Left ventricle myocardium inferior (tissue), 1 donor: ENCODE results near the gene SLC35F1. TPM values are rescaled to one million over a fixed set of nuclear protein-coding genes. Genes with fewer than 3 reads are reported as not detected.

Source experiments
- DNase-seq: peaks from one replicate; pipeline ENCODE4 v3.0.0-alpha.2; 2020
- H3K27ac ChIP-seq: fragments of 200-600 bp; replicated peaks from 2 replicates; pipeline ENCODE4 v1.8.0; 2021
- H3K27me3 ChIP-seq: fragments of 200-600 bp; 2 replicates; pipeline ENCODE4 v1.8.0; 2021; ENCODE audit warnings: low read depth
- H3K36me3 ChIP-seq: fragments of 200-600 bp; 2 replicates; pipeline ENCODE4 v1.8.0; 2021
- H3K4me1 ChIP-seq: fragments of 200-600 bp; 2 replicates; pipeline ENCODE4 v1.8.0; 2021
- H3K4me3 ChIP-seq: fragments of 200-600 bp; 2 replicates; pipeline ENCODE4 v1.8.0; 2021; ENCODE audit warnings: mild to moderate bottlenecking, moderate library complexity
- H3K9me3 ChIP-seq: fragments of 200-600 bp; replicated peaks from 2 replicates; pipeline ENCODE4 v1.8.0; 2021
- CTCF ChIP-seq: fragments of 200-600 bp; IDR thresholded peaks from 2 replicates; pipeline ENCODE4 v1.8.0; 2021; ENCODE audit warnings: antibody characterized with exemption, mild to moderate bottlenecking, borderline replicate concordance
- intact Hi-C: fragments of 100-400 bp; cut with micrococcal nuclease; formaldehyde crosslinking; loops from one replicate; pipeline ENCODE4 v1.11.0; 2022
- total RNA-seq: library from RNA; stranded (reverse); fragmentation: NEBNext Ultra II Directional; extraction: Animal tissue kit (Norgen Biotek cat#: 25700); gene quantifications from one replicate; pipeline ENCODE4 v1.2.1, GENCODE V29; 2021
- donor health status: DM: no; HTN: yes; CAD: no; lungs with severe emphysema.

The SLC35F1 gene
- total RNA-seq, 1 donor from 2014 or later: 6.4 TPM

- Histone ChIP-seq H3K27ac (peak overlapping the region; percentile 80), H3K4me3 (peak overlapping the region; percentile 15), H3K27me3 (no peaks in the 10 kb centered on the region), H3K9me3 (no peaks in the 10 kb centered on the region), H3K4me1 (peaks cover 65% of the 10 kb centered on the region), H3K36me3 (no peaks in the 10 kb centered on the region)
- intact Hi-C loops: no loop called here
- TF ChIP-seq CTCF: no peak
- no peak for DNase-seq
Observed at GRCh38 chr6:118316796-118317384, 409.8 kb downstream of the SLC35F1 start.

GRCh38 chr6:118317581-118318563, 410.8 kb downstream of the SLC35F1 start:
- Histone ChIP-seq H3K9me3 (no peaks in the 10 kb centered on the region), H3K4me3 (peak overlapping the region; percentile 15), H3K36me3 (no peaks in the 10 kb centered on the region), H3K27ac (peak overlapping the region; percentile 80), H3K4me1 (peaks cover 63% of the 10 kb centered on the region), H3K27me3 (no peaks in the 10 kb centered on the region)
- intact Hi-C loops: no loop called here
- DNase-seq: no peak
- no peak for TF ChIP-seq CTCF

GRCh38 chr6:118318648-118319047, 411.6 kb downstream of the SLC35F1 start:
- H3K4me1 ChIP-seq: peaks cover 56% of the 10 kb centered on the region

GRCh38 chr6:118319416-118319815, 412.4 kb downstream of the SLC35F1 start:
- no peak for DNase-seq
- Histone ChIP-seq H3K4me3 (no peak overlapping the region), H3K27ac (peak overlapping the region; percentile 80), H3K36me3 (no peaks in the 10 kb centered on the region), H3K9me3 (no peaks in the 10 kb centered on the region), H3K4me1 (peaks cover 56% of the 10 kb centered on the region), H3K27me3 (no peaks in the 10 kb centered on the region)
- intact Hi-C loops: no loop called here
- TF ChIP-seq CTCF: no peak

More at GRCh38 chr6:118318648-118319047, 411.6 kb downstream of the SLC35F1 start:
- H3K27me3 ChIP-seq: no peaks in the 10 kb centered on the region
- no peak overlapping the region for H3K4me3 ChIP-seq
- DNase-seq: no peak
- H3K9me3 ChIP-seq: no peaks in the 10 kb centered on the region
- H3K27ac ChIP-seq: peak overlapping the region; percentile 80
- H3K36me3 ChIP-seq: no peaks in the 10 kb centered on the region
- no peak for TF ChIP-seq CTCF
- intact Hi-C loops: no loop called here

- no peak for DNase-seq
- Histone ChIP-seq H3K4me1 (peaks cover 58% of the 10 kb centered on the region), H3K9me3 (no peaks in the 10 kb centered on the region), H3K27me3 (no peaks in the 10 kb centered on the region), H3K4me3 (no peak overlapping the region), H3K36me3 (no peaks in the 10 kb centered on the region), H3K27ac (peak overlapping the region; percentile 80)
- no peak for TF ChIP-seq CTCF
- intact Hi-C loops: no loop called here
Observed at GRCh38 chr6:118319894-118320649, 413.0 kb downstream of the SLC35F1 start.
